ENCODE measurements around the gene SLC12A6. TPM values are rescaled to one million over a fixed set of nuclear protein-coding genes. Genes with fewer than 3 reads are reported as not detected.
A peak's percentile ranks its signal among the peaks of the same experiment; 100 is the strongest.

The SLC12A6 gene
- total RNA-seq, 1 experiment from 2014 or later, result 19.5 TPM

DNA sequence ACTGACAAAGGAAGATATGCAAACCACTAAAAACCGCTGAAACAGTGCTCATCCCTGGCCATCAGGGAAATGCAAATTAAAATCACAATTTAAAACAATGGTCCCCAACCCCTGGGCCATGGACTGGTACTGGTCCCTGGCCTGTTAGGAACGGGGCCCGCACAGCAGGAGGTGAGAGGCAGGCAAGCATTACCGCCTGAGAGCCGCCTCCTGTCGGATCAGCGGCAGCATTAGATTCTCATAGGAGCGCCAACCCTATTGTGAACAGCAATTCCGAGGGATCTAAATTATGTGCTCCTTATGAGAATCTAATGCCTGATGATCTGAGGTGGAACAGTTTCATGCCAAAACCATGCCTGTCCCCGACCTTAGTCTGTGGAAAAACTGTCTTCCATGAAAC, 14.4 kb downstream of the SLC12A6 start:
- TF ChIP-seq TCF7L2 (IDR thresholded peaks at IDR 0.05; ENCODE audit: low read depth, low read length) (no peak), SIN3A (IDR thresholded peaks at IDR 0.05; ENCODE audit: borderline replicate concordance, insufficient read depth, low read depth, low read length) (no peak), POLR2AphosphoS5 (IDR thresholded peaks at IDR 0.05; ENCODE audit: low read depth, low read length) (no peak)
- TF ChIP-seq, protein P1, sequence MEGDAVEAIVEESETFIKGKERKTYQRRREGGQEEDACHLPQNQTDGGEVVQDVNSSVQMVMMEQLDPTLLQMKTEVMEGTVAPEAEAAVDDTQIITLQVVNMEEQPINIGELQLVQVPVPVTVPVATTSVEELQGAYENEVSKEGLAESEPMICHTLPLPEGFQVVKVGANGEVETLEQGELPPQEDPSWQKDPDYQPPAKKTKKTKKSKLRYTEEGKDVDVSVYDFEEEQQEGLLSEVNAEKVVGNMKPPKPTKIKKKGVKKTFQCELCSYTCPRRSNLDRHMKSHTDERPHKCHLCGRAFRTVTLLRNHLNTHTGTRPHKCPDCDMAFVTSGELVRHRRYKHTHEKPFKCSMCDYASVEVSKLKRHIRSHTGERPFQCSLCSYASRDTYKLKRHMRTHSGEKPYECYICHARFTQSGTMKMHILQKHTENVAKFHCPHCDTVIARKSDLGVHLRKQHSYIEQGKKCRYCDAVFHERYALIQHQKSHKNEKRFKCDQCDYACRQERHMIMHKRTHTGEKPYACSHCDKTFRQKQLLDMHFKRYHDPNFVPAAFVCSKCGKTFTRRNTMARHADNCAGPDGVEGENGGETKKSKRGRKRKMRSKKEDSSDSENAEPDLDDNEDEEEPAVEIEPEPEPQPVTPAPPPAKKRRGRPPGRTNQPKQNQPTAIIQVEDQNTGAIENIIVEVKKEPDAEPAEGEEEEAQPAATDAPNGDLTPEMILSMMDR (IDR thresholded peaks at IDR 0.05), result no peak
- TF ChIP-seq, protein P2, sequence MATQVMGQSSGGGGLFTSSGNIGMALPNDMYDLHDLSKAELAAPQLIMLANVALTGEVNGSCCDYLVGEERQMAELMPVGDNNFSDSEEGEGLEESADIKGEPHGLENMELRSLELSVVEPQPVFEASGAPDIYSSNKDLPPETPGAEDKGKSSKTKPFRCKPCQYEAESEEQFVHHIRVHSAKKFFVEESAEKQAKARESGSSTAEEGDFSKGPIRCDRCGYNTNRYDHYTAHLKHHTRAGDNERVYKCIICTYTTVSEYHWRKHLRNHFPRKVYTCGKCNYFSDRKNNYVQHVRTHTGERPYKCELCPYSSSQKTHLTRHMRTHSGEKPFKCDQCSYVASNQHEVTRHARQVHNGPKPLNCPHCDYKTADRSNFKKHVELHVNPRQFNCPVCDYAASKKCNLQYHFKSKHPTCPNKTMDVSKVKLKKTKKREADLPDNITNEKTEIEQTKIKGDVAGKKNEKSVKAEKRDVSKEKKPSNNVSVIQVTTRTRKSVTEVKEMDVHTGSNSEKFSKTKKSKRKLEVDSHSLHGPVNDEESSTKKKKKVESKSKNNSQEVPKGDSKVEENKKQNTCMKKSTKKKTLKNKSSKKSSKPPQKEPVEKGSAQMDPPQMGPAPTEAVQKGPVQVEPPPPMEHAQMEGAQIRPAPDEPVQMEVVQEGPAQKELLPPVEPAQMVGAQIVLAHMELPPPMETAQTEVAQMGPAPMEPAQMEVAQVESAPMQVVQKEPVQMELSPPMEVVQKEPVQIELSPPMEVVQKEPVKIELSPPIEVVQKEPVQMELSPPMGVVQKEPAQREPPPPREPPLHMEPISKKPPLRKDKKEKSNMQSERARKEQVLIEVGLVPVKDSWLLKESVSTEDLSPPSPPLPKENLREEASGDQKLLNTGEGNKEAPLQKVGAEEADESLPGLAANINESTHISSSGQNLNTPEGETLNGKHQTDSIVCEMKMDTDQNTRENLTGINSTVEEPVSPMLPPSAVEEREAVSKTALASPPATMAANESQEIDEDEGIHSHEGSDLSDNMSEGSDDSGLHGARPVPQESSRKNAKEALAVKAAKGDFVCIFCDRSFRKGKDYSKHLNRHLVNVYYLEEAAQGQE (IDR thresholded peaks at IDR 0.05; ENCODE audit: insufficient read depth in 1 of 2, low read depth in 2 of 2, low read length in 1 of 2), result no peak
- Histone ChIP-seq H3K9me3 (ENCODE audit: control insufficient read depth, insufficient read depth, low read depth, low read length) (no peaks in the 10 kb centered on the region), H3K4me1 (ENCODE audit: control insufficient read depth, insufficient read depth, low read length) (peaks cover 6% of the 10 kb centered on the region; the same call in 1 of the 2 replicates), H3K27ac (ENCODE audit: low read length) (no peak overlapping the region), H3K4me3 (ENCODE audit: low read depth in 2 of 2, low read length in 2 of 2) (no peak overlapping the region), H3K36me3 (ENCODE audit: control insufficient read depth, insufficient read depth, low read length) (no peaks in the 10 kb centered on the region), H3K27me3 (ENCODE audit: control insufficient read depth, insufficient read depth, low read length) (no peaks in the 10 kb centered on the region)
- CTCF ChIA-PET, result interaction anchor here (1.0 kb wide), 1 partner anchor 19 kb away, joined by 4 read pairs; the partner anchor contains the start of genes NOP10 and NUTM1
- ATAC-seq (no peak), DNase-seq (ENCODE audit: low read depth, low spot score) (no peak)
- POLR2A ChIA-PET, result no interaction called here
- in situ Hi-C loops (cut with HindIII; ENCODE audit: low pct_unique_long_range_greater_than_20kb, low sequenced_read_pairs) (no loop called here), intact Hi-C loops (cut with micrococcal nuclease; ENCODE audit: unreplicated experiment) (loop anchor here (10.0 kb wide), 1 partner anchor 78 kb away; no protein-coding TSS in a partner anchor)
- BruUV-seq (replicated peaks), result no TSS peak

DNA sequence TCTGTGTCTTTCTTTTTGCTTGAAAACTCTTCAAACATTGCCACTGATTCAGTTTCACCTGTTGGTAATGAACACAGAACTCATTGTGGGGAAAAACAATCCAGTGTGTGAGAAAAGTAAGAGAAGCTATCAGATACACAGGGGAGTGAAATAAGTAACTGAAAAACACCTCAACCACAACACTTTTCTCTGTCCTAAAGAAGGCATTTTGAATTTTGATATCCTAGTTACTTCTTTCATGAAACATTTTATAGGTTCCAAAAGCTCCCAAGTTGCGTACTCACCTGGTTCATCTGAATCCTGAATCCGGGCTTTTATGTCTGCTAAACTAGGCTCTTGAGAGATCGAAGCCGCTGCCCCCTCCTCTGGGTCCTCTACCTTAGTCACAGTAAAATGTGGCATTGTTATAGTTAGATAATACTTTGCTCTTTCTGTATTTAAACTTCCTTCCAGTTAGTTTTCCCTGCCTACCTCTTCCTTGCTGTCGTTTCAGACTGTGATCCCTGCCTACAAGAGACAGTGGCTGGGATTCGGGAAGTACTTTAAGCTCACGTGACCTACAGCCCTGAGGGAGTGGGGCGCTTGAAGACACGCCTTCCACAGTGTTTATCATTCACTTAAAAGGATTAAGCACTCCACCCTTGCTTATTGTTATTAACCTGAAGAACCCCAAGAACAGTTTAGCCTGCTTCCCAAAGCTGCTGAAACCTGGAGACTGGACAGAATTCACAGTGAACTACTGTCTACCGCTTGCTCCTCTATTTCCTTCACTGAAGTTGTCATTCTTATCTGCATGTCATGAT, 19.1 kb downstream of the SLC12A6 start:
- in situ Hi-C loops (cut with HindIII; ENCODE audit: low pct_unique_long_range_greater_than_20kb, low sequenced_read_pairs) (no loop called here), intact Hi-C loops (cut with micrococcal nuclease; ENCODE audit: unreplicated experiment) (no loop called here)
- Histone ChIP-seq H3K27me3 (ENCODE audit: control insufficient read depth, insufficient read depth, low read length) (no peaks in the 10 kb centered on the region), H3K27ac (ENCODE audit: low read length) (peak overlapping the region; percentile 78), H3K36me3 (ENCODE audit: control insufficient read depth, insufficient read depth, low read length) (no peaks in the 10 kb centered on the region), H3K4me1 (ENCODE audit: control insufficient read depth, insufficient read depth, low read length) (peaks cover 17% of the 10 kb centered on the region; the same call in 1 of the 2 replicates), H3K4me3 (ENCODE audit: low read depth in 2 of 2, low read length in 2 of 2) (peak overlapping the region; percentile 50 to 75), H3K9me3 (ENCODE audit: control insufficient read depth, insufficient read depth, low read depth, low read length) (no peaks in the 10 kb centered on the region)
- DNase-seq (ENCODE audit: low read depth, low spot score) (no peak), ATAC-seq (peak; percentile 97)
- ChIA-PET POLR2A (interaction anchor here (0.6 to 1.2 kb wide), 4 partner anchors 10 to 19 kb away, joined by 3 to 15 read pairs (median 8); partner anchors contain the start of gene SLC12A6), CTCF (interaction anchor here (0.5 to 1.2 kb wide), 3 partner anchors 18 to 1270 kb away, joined by 4 to 5 read pairs (median 5); no protein-coding TSS in a partner anchor)
- peak; percentile 72; the same call in 1 of the 2 replicates for TF ChIP-seq SIN3A (IDR thresholded peaks at IDR 0.05; ENCODE audit: borderline replicate concordance, insufficient read depth, low read depth, low read length)
- peak; percentile 70 for TF ChIP-seq TCF7L2 (IDR thresholded peaks at IDR 0.05; ENCODE audit: low read depth, low read length)
- TF ChIP-seq POLR2AphosphoS5 (IDR thresholded peaks at IDR 0.05; ENCODE audit: low read depth, low read length), result peak; percentile 49; the same call in 1 of the 2 replicates
- TF ChIP-seq, protein P2 (IDR thresholded peaks at IDR 0.05; ENCODE audit: insufficient read depth in 1 of 2, low read depth in 2 of 2, low read length in 1 of 2), result no peak
- TF ChIP-seq, protein P1 (IDR thresholded peaks at IDR 0.05), result no peak
- BruUV-seq (replicated peaks), result TSS peak; percentile 78

Measured in Panc1 (cell line).